GM13976 (cell line): ENCODE measurements around the gene NEDD8.

Experiments used
- DNase-seq: peaks from one replicate; pipeline ENCODE4 v3.0.0; 2012; ENCODE audit warnings: low spot score
- CTCF ChIP-seq: IDR thresholded peaks from 2 replicates; pipeline ENCODE4 v1.5.1; 2012; ENCODE audit warnings: borderline replicate concordance, mild to moderate bottlenecking; ENCODE audit not compliant: insufficient read depth; ENCODE audit errors: extremely low read depth, missing control alignments, control extremely low read depth
- in situ Hi-C: fragments of 300-500 bp; cut with MboI; formaldehyde crosslinking; loops from one replicate; pipeline ENCODE4 v1.12.0; 2022; ENCODE audit warnings: low sequenced_read_pairs, mixed read lengths, inconsistent platforms; ENCODE audit not compliant: unreplicated experiment

Gene NEDD8

GRCh38 chr14:24255438-24255837 lies 23.3 kb upstream of the NEDD8 start:
- no peak for TF ChIP-seq CTCF
- no peak for DNase-seq
- in situ Hi-C loops = no loop called here

- no peak for DNase-seq
- in situ Hi-C loops = no loop called here
- TF ChIP-seq CTCF = no peak
These were observed 22.6 kb upstream of the NEDD8 start for GRCh38 chr14:24254630-24255392.

- in situ Hi-C loops = no loop called here
- no peak for DNase-seq
These were observed 21.8 kb upstream of the NEDD8 start for GRCh38 chr14:24253936-24254335.

DNA sequence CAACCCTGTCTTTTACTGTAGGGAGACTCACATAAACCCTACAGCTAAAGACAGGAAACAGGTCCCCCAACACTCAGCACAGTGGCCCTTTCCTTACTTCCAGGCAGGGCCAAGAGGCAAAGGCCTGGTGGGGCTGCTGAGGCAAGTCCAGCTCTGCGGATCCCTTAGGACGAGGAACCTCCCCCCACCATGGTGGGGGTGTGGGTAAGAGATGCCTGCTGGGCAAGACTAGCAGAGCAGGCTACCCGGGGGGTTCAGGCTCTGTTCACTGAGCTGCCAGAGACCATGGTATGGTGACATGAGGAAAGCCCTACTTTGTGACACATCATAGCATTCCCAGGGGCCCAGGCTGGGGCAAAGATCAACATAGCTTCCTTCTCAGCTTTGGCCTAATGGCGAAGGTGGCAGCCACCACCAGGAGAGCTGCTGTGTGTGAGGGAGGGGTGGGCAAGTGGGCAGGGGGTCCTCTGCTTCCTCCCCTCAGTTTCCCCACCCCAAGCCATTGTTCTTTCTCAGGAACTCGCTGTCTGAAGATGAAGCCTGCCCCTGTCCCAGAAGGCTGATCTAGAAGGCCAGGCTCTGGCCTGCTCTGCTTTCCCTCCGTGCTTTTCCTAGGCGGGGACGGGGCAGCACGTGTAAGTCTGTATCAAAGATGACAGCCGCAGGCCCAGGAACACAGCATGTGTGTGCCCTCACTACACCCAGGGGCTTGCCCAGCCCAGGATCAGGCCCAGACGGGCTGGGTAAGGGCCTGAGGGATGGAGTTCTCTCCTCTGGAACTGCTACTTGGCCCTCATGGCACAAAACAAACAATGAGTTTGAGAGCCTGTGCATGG lies 20.3 kb upstream of the NEDD8 start:
- DNase-seq = no peak
- in situ Hi-C loops = no loop called here
- TF ChIP-seq CTCF = no peak

More at GRCh38 chr14:24253936-24254335, 21.8 kb upstream of the NEDD8 start:
- TF ChIP-seq CTCF = no peak

DNA sequence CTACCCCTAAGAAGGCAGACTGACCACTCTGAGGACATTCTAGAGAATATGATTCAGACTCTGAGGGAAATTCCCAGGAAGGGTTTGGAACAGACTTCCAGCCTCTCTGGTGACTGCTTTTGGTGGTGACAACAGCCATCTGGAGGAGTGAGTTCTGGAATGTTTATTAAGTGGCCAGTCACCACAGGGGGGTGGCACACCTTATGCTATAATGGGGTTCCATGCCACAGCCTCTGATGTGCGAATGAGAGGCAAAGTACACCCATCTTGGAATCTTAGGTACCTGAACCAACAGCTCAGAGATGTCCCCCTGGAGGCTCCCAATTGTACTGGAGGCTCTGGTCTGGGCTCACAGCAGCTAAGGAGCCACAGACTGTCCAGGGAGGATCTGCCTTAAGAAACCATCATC lies 19.7 kb upstream of the NEDD8 start:
- no peak for TF ChIP-seq CTCF
- in situ Hi-C loops = no loop called here
- DNase-seq = no peak

- DNase-seq = no peak
- in situ Hi-C loops = no loop called here
- TF ChIP-seq CTCF = no peak
These were observed 18.2 kb upstream of the NEDD8 start for GRCh38 chr14:24250354-24250753.
